Ascending aorta (tissue), 2 donors: Measurements from ENCODE around the gene PTPRK. TPM values are rescaled to one million over a fixed set of nuclear protein-coding genes. Genes with fewer than 3 reads are reported as not detected.

Source experiments
- DNase-seq, 2 donors: peaks; one replicate each; pipeline ENCODE4 v3.0.0-alpha.2; 2019; ENCODE audit warnings: low spot score in 2 of 2
- H3K27ac ChIP-seq, 2 donors: fragments of 200-600 bp; sonication (generic); one replicate each; pipeline ENCODE4 v1.5.1; 2016 to 2017; ENCODE audit warnings: mild to moderate bottlenecking in 1 of 2
- H3K27me3 ChIP-seq: fragments of 200-600 bp; sonication (generic); one replicate; pipeline ENCODE4 v1.5.1; 2017
- H3K36me3 ChIP-seq, 2 donors: fragments of 200-600 bp; sonication (generic); one replicate each; pipeline ENCODE4 v1.5.1; 2016
- H3K4me1 ChIP-seq, 2 donors: fragments of 200-600 bp; sonication (generic); one replicate each; pipeline ENCODE4 v1.5.1; 2016 to 2017; ENCODE audit warnings: mild to moderate bottlenecking in 1 of 2
- H3K4me3 ChIP-seq, 2 donors: fragments of 200-600 bp; sonication (generic); one replicate each; pipeline ENCODE4 v1.5.1; 2016 to 2017; ENCODE audit warnings: mild to moderate bottlenecking in 1 of 2
- H3K9me3 ChIP-seq, 2 donors: fragments of 200-600 bp; sonication (generic); one replicate each; pipeline ENCODE4 v1.5.1; 2016
- CTCF ChIP-seq, 3 experiments: fragments of 200-600 bp in 2 of 3; fragments of 450-650 bp in 1 of 3; sonication (generic) in 2 of 3; IDR thresholded peaks; one replicate each; pipeline ENCODE4 v1.5.1; 2016 to 2019; ENCODE audit warnings: antibody characterized with exemption in 3 of 3, mild to moderate bottlenecking in 1 of 3, moderate library complexity in 1 of 3
- intact Hi-C: fragments of 100-400 bp; cut with DNase I; formaldehyde crosslinking; loops from one replicate; pipeline ENCODE4 v1.15.1; 2023
- total RNA-seq: library from RNA; depleted of rRNA; stranded (reverse); fragments of >200 nt; gene quantifications from one replicate; pipeline ENCODE4 v1.1.0, GENCODE V29; 2016

The PTPRK gene
- total RNA-seq, 1 donor from 2014 or later = 73.1 TPM

GRCh38 chr6:128509709-128510108, 10.7 kb downstream of the PTPRK start:
- Histone ChIP-seq H3K36me3 (no peaks in the 10 kb centered on the region), H3K27ac (no peak overlapping the region), H3K4me3 (no peak overlapping the region), H3K4me1 (no peaks in the 10 kb centered on the region), H3K27me3 (no peaks in the 10 kb centered on the region), H3K9me3 (no peaks in the 10 kb centered on the region)
- no peak for DNase-seq
- intact Hi-C loops = no loop called here
- TF ChIP-seq CTCF (IDR thresholded peaks at IDR 0.05) = no peak

DNA sequence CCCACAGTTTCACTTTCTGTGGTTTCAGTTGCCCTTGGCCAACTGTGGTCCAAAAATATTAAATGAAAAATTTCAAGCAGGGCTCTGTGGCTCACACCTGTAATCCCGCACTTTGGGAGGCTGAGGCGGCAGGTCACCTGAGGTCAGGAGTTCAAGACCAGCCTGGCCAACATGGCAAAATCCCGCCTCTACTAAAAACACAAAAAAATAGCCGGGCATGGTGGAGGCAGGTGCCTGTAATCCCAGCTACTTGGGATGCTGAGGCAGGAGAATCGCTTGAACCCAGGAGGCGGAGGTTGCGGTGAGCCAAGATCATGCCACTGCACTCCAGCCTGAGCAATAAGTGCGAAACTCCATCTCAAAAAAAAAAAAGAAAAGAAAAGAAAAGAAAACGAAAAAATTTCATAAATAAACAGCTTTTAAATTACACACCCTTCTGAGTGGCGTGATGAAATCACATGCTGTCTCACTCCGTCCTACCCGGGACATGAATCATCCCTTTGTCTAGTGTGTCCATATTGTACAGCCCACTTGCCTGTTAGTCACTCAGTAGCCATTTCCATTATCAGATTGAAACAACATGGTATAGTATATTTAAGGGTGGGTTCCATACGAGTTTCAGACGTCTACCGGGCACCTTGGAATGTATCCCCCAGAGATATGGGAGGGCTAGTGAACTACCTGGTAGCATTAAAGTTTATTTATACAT, 11.7 kb downstream of the PTPRK start:
- intact Hi-C loops = no loop called here
- Histone ChIP-seq H3K4me3 (no peak overlapping the region), H3K27ac (no peak overlapping the region), H3K36me3 (no peaks in the 10 kb centered on the region), H3K27me3 (no peaks in the 10 kb centered on the region), H3K9me3 (no peaks in the 10 kb centered on the region), H3K4me1 (no peaks in the 10 kb centered on the region)
- no peak for DNase-seq
- no peak for TF ChIP-seq CTCF (IDR thresholded peaks at IDR 0.05)

GRCh38 chr6:128507337-128508310, 12.8 kb downstream of the PTPRK start:
- no peak overlapping the region for H3K27ac ChIP-seq
- no peak overlapping the region for H3K4me3 ChIP-seq
- no peaks in the 10 kb centered on the region for H3K27me3 ChIP-seq
- DNase-seq = no peak
- H3K36me3 ChIP-seq = no peaks in the 10 kb centered on the region
- TF ChIP-seq CTCF (IDR thresholded peaks at IDR 0.05) = no peak
- intact Hi-C loops = no loop called here
- no peaks in the 10 kb centered on the region for H3K9me3 ChIP-seq
- no peaks in the 10 kb centered on the region for H3K4me1 ChIP-seq

DNA sequence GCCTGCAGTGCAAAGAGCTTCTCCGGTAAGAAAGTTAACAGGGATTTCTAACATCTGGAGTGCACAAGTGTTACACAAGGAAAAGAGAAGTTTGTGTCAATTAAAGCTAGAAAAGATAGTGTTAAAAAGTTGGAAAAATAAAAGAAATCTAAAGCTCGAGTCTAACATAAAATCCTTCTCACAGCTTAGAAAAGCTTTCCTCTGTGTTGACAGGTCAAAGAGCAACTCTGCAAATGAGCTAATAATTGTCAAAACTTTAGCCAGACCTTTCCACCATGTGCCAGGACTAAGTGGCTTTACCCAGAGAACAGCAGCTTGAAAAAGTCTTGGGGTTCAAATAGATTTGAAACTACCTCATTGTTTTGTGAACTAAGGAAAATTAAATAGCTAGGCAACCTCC, 14.8 kb downstream of the PTPRK start:
- Histone ChIP-seq H3K4me3 (no peak overlapping the region), H3K4me1 (no peaks in the 10 kb centered on the region), H3K27me3 (no peaks in the 10 kb centered on the region), H3K36me3 (no peaks in the 10 kb centered on the region), H3K27ac (no peak overlapping the region), H3K9me3 (no peaks in the 10 kb centered on the region)
- intact Hi-C loops = no loop called here
- no peak for TF ChIP-seq CTCF (IDR thresholded peaks at IDR 0.05)
- no peak for DNase-seq

DNA sequence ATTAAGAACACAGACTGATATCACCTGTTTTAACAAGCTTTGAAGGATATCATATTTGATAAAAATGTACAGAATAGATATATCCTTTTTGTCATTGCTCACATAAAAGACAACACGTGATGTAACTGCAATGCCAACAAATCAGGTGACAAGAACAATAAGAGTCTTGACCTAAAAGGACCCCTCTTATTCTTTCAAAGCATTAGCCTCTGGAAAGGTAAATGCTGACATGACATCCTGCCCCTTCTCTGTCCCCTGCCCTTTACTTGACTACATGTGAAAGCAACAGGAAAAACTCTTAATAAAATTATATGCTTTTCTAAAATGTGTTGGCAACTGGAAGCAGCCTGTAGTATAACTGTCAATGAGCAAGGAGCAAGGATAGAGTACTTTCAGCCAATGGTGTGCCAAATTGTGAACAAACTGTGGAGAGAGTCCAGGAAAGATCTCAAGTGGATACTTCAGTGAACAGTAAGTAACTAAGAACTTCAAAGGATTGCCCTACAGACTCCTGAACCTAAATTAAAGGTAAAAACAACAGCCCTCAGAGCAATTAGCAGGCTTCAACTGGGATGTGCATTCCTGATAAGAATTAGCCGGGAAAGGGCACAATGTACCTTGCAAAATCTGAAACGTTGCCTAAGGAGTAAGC, 16.3 kb downstream of the PTPRK start:
- H3K27ac ChIP-seq = no peak overlapping the region
- no peaks in the 10 kb centered on the region for H3K27me3 ChIP-seq
- intact Hi-C loops = no loop called here
- TF ChIP-seq CTCF (IDR thresholded peaks at IDR 0.05) = no peak
- H3K36me3 ChIP-seq = no peaks in the 10 kb centered on the region
- H3K4me3 ChIP-seq = no peak overlapping the region
- no peaks in the 10 kb centered on the region for H3K4me1 ChIP-seq
- no peaks in the 10 kb centered on the region for H3K9me3 ChIP-seq
- no peak for DNase-seq
